Stimulated activated CD4-positive, alpha-beta T cell treated with anti-CD3 and anti-CD28 coated beads, Interleukin-2, amount 100 ng/mL, for 4 hours (primary cell): ENCODE results near the gene ESRRB.

ENCODE experiments used
- DNase-seq: peaks from one replicate; pipeline ENCODE4 v3.0.0-alpha.2; 2020; ENCODE audit warnings: low read depth

Gene ESRRB

DNA sequence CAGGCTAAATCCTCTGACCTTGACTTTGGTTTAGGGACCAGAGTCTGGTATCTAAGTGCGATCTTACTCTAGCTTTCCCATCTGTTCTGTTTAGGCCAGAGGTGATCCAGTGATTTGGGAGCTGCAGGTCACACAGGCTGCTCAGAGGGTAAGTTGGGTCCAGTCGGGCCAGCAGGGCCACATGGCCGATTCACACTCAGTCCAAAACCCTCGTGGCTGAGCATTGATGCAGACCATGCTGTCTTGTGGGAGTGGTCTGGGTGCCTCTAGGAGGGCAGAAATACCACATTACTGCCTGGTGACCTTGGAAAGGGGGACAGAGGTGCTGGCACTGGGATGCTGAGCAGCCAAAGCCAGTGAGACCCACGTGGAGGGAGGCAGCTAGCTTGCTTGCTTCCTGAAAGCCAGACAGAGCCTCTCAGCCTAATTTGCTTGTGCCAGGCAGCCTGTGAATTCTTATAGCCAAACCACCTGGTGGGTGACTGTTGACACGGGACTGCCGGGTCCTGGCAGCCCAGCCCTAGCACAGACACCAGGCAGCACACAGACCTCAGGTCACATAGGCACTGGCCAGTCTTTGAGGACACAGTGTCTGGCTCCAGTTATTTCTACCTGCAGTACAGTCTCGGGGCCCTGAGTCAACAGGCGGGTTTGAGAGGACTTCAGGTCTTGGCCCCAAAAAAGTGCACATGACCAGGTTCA, 31.7 kb downstream of the ESRRB start:
- no peak for DNase-seq

DNA sequence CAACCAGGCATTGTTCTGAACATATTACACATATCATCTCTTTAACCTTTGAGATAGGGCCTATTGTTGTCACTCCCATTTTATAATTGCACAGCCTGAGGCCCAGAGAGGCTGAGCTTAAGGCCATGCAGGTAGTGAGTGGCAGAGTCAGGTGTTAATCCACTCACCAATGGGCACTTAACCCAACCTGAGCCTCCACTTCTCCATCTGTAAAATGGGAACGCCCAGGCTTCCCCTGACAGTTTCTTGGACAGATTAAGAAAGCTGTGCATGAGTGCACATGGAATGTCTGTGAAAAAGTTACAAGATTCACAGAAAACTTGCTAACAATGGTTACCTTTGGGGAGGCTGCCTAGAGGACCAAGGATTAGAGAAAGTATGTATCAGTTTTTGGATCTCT, 32.9 kb downstream of the ESRRB start:
- DNase-seq = no peak

DNA sequence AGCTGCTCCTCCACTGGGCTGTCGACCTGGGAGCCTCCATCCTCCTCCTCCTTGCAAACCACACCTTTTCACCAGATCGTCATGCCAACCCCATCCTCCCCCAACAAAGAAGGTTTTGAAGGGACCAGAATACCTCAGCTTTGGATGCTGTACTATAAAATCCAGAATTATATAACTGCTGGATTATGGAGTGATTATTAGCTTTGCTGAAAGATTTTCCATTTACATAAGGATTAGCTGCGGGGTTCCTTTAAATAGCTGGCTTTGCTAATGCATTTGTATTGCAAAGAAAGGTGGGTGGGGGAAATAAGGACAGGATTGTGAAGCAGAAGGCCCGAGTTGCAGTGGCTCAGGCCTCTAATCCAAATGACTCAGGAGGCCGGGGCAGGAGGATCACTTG, 36.6 kb downstream of the ESRRB start:
- no peak for DNase-seq

DNA sequence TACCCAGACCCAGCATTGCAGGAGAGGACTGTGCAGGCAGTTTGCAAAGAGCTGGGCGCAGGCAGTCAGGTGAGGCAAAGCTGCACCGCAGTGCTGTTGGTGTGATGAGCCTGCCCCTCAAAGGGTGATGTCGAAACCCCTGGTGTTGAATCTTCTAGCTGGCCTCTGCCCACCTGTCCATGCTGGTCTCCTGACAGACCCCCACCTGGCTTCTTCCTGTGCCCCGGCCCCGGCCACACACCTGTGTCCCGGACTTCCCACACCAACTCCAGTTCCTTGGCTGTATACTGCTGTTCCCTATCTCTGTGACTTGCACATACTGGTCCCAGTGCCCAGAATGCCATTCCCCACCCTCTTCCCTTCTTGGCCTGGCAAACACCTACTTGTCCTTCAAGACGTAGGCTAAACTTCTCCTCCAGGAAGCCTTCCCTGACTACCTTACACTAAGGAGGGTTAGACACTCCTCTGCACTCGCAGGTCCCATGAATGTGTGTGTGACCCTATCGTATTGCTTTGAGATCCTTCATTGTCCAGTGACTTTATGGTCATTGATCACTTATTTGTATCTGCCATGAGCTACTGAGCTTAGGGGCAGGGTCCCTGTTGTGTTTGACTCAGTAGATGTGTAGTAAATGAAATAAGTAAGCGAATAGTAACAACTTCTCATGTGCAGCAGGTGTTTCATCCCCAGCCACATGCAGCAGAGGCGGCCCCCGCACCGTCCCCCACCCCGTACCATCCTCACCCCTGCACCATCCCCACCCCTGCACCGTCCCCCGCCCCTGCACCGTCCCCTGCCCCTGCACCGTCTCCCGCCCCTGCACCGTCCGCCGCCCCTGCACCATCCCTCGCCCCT, 37.4 kb downstream of the ESRRB start:
- DNase-seq = no peak

DNA sequence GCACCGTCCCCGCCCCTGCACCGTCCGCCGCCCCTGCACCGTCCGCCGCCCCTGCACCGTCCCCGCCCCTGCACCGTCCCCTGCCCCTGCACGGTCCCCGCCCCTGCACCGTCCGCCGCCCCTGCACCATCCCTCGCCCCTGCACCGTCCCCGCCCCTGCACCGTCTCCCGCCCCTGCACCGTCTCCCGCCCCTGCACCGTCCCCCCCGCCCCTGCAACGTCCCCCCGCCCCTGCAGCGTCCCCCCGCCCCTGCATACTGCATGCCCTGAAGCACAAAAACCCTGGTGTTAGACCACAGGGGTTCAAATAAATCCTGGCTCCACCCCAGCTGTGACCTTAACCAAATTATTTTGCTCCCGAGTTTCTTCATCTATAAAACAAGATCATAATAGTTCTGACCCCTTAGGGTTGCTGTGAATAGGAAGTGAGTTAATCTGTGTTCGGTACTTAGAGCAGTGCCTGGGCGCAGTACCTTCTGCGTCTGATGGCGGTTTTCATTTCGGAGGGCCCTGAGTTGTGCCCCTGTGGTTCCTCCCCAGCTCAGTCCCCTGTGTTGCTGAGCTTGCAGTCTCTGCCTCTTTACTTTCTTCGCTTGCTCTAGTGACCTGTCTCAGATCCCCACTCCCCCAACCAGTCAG, 38.1 kb downstream of the ESRRB start:
- DNase-seq = no peak

DNA sequence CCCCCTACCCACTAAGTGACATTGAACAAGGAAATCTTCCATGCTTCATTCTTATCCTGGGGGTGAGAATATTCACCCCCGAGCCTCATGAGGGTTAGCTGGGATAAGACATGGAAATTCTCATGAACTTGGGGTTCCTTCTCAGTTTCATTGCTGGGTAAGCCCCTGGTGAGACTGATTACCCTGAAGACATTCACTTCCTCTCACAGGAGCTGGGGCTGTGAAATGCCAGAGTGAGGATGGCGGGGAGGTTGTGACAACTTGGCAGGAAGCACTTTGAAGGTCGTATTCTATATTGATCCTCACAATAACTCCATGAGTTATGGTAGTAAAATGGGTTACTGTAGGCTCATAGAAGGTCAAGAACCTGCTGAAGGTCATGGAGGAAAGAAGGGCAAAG, 43.5 kb downstream of the ESRRB start:
- no peak for DNase-seq

DNA sequence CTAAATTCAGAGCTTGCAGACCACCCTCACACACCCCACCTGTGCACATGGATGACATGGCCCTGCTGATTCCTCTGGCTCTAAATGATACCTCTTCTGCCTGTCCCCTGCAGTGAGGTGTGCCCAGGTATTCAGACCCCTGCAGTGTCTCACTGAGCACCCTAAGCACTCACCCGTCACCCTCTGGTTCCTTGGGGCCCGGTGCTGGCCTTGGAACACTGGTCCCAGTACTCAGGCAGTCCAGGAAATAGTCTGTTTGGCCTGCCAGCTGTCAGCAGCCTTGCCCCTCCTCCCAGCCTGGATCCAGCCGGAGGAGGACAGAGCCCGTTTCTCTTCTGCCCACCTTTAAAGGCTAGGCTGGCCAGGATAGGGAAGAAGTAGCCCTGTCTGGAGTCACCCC, 44.9 kb downstream of the ESRRB start:
- DNase-seq = no peak

DNA sequence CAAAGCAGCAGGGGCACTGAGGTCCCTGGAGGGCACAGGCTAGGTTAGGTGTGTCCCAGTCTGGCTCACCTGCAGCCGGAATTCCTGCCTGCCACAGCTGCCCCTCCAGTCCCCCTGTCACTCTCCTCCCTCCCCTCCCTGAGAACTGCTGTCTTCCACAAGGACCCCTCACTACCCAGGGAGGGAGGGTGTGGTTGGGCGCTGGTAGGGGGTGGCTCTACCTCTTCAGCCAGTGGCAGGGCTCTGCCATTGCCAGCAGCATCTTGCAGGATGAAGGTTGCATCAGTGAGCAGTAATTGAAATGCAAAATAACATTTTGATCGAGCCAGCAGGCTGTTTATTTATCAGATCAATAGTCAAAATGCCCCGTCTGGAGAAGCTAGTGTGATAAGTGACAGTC, 45.7 kb downstream of the ESRRB start:
- DNase-seq = no peak

DNA sequence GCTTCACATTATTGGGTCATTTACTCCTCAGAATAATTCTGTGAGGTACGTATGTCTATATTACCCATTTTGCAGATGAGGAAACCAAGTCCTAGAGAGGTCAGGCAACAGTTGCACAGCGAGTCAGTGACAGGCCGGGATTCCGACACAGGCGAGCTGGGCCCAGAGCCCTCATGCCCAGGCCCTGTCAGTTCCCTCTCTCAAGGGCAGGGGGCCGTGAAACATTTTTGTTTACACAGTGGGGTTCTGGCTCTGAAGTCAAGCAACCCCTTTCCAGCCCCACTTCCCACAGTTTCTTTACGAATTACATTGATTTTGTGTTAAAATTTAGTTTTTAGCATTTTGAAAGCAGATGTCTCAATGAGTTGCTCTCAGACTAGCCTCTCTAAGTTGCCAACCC, 46.7 kb downstream of the ESRRB start:
- no peak for DNase-seq

DNA sequence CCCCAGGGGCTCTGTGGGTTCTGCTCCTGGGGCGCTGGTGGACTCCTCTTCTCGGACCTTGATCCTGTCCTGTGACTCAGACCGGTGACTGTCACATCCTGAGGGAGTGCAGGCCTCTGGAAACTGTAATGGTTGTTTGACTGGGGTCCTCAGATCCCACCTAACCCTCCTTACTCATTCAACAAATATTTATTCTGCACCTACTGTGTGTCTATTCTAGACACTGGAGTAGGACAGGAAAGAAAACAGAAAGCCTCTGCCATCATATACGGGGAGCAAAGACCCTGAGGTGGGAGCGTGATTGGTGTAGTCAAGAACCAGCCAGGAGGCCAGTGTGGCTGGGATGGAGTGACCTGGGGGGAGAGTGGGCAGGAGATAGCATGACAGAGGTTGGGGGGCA, 47.6 kb downstream of the ESRRB start:
- no peak for DNase-seq

DNA sequence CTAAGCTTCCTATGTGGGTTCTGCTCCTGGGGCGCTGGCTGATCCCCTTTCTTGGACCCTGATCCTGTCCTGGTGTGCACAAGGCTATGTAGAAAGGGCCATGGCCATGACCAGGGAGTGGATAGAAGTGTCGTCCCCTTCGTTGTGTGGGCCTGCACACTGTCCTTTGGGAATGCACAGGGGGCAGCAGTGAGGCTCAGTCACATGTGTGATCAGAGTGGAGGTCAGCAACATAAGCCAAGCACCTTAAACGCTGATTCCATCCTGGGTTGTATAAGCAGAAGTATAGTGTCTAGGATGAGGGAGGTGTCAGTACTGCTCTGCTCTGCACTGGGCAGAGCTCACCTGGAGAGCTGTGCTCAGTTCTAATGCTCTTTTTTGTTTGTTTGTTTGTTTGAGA, 48.4 kb downstream of the ESRRB start:
- DNase-seq = no peak

DNA sequence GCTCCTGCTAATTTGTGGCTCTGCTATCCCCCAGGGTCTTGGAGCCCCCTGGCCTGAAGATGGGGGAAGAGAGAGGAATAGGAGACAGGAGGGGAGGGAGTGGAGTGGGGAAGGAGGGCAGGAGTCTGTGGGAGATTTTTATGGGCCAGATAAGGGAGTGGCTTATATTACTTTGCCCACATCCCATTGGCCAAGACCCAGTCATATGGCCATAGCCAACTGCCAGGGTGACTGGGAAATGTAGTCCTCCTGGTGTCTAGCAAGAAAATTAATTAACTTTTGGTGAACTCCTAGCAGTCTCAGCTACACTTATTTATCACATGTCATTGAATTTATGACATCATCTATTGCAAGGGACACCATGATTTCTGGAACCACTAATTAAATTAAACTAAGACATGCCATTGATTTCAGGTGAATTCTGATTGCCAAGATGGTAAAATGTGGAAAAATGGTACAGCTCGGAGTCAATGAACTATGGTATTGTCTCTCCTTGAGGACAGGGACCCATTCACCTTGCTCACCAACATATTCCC, 50.3 kb downstream of the ESRRB start:
- no peak for DNase-seq

DNA sequence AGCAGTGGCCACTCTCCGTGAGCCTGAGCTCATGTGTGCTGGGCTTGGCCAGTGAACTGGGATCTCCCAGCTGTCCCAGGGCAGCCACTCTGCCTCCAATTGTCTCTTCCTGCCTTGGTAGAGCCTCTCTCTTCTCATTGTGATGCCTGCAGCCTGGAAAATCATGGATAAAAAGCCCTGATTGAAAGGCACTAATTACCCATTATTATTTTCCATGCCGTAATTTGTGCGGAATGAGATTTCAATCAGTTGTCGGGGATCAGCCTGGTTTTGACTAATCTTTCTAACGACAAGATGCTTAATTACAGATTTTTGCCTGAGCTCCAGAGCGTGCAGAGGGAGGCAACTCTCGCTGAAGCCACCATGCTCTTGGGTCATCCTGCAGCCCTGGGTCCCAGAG, 52.7 kb downstream of the ESRRB start:
- no peak for DNase-seq

DNA sequence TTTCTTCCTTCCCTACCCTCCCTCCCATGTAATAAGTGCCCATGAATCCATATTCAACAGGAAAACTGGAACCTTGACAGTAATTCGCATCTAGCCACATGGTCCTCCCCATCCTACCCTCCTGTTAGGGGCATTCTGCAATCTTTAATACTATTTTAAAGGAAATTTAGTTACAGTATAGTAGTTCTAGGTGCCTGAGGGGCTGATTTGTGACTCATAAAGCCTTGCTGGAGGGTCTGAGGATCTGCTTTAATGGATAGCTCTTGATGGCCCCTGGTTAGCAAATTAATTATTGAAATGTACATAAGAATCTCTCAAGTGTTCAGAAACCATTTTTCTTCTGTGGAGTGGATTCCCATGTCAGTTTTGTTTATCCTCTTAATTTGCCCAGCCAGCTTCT, 54.1 kb downstream of the ESRRB start:
- no peak for DNase-seq

DNA sequence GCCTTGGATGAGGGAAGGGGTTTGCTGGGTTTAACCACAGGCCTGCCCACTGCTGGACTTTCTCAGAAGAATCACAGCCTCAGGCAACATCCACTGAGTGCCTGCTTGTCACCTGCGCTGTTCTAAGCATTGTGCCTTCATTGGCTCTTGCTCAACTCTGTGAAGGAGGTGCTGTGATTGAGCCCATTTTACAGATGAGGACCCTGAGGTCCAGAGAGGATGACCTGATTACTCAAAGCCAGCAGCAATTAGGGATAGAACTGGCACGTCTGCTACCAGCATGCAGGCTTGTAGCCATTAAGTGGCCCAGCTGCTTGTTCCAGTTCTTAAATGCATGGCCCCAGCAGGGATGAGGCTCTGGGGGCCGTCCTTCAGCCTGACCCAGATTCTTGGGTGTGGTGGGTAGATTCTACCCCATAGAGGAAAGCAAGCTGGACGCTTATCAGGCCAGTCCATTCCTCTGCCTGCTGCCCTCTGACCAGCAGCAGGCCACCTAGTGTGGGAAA, 54.6 kb downstream of the ESRRB start:
- no peak for DNase-seq

DNA sequence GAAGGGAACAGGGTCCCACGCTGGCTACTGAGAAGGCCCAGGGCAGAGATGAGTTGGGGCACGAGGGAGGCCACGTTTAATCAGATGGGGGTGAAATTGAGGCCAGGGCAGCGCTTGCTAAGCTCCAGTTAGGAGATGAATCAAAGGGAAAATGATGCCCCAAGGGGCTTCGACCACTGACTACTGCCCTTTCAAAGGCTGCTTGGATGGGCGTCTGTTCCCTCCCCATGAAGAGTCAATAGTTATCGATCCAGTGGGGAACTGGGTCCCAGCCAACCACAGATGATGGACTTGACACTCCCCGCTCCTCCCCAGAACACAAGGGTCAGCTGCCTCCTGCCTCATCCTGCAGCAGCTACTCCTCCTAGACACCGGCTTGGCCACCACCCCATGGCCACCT, 55.6 kb downstream of the ESRRB start:
- DNase-seq = no peak

DNA sequence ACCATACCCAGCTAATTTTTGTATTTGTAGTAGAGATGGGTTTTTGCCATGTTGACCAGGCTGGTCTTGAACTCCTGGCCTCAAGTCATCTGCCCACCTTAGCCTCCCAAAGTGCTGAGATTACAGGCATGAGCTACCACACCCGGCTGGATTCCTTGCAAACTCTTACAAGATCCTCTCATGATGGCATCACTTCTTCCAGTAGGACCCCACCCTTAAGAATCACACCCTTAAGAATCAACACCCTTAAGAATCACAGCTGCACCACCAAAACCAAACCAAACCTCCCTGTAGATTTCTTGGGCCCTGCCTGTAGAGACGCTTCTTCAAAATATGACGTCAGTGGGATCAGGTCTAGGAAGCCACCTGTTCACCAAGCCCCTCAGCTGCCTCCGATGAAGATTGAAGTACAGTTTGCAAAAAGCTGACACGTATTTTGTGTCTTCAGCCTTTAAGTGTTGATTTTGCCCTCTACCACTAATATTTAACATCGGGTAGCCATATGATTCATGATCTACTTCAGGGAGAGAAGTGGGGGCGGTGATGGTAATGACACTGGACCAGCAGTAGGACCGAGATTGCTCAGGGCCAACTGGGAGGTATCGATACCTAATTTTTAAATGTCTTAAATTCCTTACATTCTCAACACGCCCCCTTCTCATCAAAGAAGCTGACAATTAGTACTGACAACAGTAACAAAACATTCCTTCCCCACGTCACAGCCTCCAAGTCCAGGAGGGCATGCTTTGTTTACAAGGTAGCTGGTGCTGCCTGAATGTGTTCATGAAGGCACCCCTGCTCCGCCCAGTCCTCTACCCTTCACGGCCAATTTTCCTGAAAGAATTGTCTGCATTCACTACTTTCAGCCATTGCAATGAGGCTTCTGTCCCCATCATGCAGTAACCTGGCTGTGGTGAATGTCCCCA, 57.2 kb downstream of the ESRRB start:
- DNase-seq = no peak

DNA sequence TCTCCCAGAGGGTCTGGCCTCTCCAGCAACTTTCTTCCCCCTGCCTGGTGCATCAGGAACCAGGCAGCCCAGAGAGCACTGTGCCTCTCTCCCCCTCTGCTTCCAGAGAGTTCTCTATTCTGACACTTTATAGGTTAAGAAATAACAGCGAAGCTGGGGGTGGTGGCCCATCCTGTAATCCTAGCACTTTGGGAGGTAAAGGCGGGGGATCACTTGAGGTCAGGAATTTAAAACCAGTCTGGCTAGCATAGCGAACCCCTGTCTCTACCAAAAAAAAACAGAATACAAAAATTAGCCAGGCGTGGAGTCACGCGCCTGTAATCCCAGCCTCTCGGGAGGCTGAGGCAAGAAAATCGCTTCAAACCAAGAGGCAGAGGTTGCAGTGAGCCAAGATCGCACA, 58.3 kb downstream of the ESRRB start:
- no peak for DNase-seq

DNA sequence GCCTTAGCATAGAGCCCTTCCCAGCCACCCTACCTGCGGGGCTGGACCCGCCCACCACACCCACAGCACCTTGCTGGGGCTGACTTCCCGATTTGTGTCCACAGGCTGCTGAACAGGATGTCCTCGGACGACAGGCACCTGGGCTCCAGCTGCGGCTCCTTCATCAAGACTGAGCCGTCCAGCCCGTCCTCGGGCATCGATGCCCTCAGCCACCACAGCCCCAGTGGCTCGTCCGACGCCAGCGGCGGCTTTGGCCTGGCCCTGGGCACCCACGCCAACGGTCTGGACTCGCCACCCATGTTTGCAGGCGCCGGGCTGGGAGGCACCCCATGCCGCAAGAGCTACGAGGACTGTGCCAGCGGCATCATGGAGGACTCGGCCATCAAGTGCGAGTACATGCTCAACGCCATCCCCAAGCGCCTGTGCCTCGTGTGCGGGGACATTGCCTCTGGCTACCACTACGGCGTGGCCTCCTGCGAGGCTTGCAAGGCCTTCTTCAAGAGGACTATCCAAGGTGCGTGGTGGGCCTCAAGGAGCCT, 63.4 kb downstream of the ESRRB start:
- no peak for DNase-seq

DNA sequence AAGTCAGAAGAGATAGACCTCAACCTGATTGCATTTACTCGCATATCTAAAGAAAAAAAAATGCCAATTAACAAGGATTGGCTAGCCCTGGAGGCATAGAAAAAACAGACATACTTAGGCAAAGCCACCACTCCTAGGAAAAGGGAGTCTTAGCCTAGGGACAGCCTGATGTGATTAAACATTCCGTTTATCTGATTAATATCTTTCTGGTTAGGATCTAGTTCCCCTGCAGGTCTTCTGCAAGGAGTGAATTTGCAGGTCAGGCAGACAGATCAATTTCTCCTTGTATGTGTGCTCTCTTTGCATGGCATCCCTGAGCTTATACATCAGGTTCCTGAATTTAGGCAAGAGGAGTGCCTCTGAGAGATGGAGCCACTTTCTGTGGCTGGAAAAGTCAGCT, 70.5 kb downstream of the ESRRB start:
- no peak for DNase-seq

DNA sequence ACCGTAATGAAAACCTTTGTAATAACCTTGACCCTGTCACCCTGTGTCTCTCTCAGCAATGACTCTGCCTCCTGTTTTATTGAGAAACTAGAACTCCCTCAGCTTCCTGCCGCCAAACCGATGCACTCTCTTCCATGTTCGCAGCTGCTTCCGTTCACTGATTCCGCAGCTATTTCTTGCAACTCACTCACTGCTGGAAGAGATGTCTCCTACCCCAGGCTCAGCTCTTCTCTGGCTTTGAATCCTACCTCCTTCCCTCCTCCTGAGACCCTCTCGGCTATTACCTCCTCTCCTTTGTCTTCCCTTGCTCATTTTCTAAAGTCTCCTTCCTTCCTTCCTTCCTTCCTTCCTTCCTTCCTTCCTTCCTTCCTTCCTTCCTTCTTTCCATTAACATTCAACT, 71.0 kb downstream of the ESRRB start:
- no peak for DNase-seq
